ENCODE measurements around the gene NSUN3.

NSUN3 gene

DNA sequence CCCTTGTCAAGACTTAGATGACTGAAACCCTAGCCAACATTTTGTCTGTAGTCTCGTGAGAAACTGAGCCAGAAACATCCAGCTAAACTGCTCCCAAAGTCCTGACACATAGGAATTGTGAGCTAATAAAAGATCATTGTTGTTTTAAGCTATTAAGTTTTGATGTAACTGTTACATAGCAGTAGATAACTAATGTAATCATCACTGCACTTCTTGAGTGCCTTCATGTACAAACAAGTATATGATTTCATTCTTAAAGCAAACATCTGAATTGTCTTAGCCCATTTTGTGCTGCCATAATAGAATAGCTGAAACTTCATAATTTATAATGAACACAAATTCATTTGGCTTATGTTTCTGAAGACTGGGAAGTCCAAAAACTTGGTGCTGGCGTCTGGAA, 87.3 kb downstream of the NSUN3 start:
- no peak for FAIRE-seq

DNA sequence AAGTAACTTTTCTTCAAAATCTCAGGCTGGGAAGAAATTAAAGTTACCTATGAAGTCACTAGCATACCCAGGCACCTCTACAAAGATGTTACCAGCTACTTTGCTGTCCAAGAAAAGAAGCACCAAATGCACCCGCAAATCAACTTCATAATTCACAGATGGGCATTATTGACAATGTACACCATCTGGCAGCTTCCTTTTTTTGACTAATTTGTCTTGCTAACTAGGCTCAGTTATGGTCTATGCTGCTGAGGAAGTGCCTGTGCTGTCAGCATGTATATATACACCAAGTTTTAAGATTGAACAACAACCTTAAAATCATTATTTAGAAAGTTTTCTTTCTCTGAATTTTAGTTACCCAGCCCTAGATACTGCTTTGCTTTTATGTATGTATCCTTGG, 93.8 kb downstream of the NSUN3 start:
- TF ChIP-seq PAX5 (IDR thresholded peaks at IDR 0.05; ENCODE audit: insufficient read depth, low read length, severe bottlenecking) (no peak), POLR2AphosphoS5 (IDR thresholded peaks at IDR 0.05; ENCODE audit: low read depth, low read length) (no peak), SPI1 (IDR thresholded peaks at IDR 0.05; ENCODE audit: low read depth, low read length) (no peak), POLR2A (IDR thresholded peaks at IDR 0.05; ENCODE audit: low read depth, low read length) (no peak), POU2F2 (IDR thresholded peaks at IDR 0.05; ENCODE audit: low read depth, low read length) (no peak), TAF1 (IDR thresholded peaks at IDR 0.05; ENCODE audit: low read depth, low read length) (no peak)
- DNase-seq (ENCODE audit: insufficient read length, low spot score) (no peak), FAIRE-seq (no peak)

More for the DNA sequence above, 87.3 kb downstream of the NSUN3 start:
- DNase-seq (ENCODE audit: insufficient read length, low spot score): no peak
- no peak for TF ChIP-seq PAX5 (IDR thresholded peaks at IDR 0.05; ENCODE audit: insufficient read depth, low read length, severe bottlenecking)
- no peak for TF ChIP-seq POLR2AphosphoS5 (IDR thresholded peaks at IDR 0.05; ENCODE audit: low read depth, low read length)
- no peak for TF ChIP-seq TAF1 (IDR thresholded peaks at IDR 0.05; ENCODE audit: low read depth, low read length)
- TF ChIP-seq POU2F2 (IDR thresholded peaks at IDR 0.05; ENCODE audit: low read depth, low read length): no peak
- no peak for TF ChIP-seq POLR2A (IDR thresholded peaks at IDR 0.05; ENCODE audit: low read depth, low read length)
- no peak for TF ChIP-seq SPI1 (IDR thresholded peaks at IDR 0.05; ENCODE audit: low read depth, low read length)

DNA sequence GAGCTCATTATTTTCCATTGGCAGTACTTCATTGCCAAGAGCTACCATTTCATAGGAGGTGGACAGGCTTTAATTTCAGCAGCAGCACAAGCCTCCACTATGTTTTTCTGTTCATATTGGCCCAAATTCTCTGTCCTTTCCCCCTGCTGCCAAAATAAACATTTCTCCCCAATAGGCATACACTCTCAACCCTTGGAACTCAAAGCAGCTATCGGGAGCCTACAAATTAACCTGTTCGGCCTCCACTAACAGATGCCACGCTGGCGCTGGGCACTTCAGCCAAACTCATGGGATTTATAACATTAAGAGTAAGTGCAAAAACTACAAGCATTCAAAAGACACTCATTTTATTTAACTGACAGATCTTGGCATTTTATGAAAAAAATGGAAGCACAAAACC, 95.7 kb downstream of the NSUN3 start:
- DNase-seq (ENCODE audit: insufficient read length, low spot score): no peak
- FAIRE-seq: no peak
- TF ChIP-seq PAX5 (IDR thresholded peaks at IDR 0.05; ENCODE audit: insufficient read depth, low read length, severe bottlenecking) (no peak), POLR2AphosphoS5 (IDR thresholded peaks at IDR 0.05; ENCODE audit: low read depth, low read length) (no peak)

DNA sequence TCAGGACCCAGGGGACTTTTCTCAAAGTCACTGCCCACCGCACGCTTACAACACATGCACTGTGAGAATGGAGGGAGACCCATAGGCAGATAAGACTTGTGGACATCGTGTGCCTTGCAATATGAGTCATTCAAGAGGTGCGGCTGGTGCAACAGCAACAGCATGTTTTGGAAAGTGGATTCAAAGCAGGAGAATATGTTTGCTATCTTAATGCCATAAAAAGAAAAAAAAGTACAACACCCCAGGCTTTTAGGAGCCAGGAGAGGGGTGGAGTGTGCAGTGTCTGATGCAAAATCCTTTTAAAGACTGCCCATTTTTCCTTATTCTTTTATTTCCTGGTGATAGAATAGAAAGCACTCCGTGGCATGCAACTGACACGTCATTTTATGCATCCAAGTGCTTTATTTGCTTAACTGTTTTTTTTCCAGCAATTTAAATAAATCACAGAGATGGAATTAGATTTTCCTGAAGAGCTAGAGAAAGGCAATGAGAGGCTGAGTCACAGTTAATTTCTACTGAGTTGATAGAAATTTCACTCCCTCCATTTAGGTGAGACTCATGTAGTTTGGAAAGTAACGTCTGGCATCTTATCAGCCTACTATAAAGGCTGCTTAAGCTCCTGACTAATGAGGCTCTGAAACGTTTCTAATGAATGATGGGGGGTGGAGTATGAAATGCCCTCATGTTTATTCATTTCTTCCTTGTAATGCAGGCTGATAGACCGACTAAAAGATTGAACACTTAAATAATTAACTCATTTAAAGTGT, 96.4 kb downstream of the NSUN3 start:
- TF ChIP-seq POU2F2 (IDR thresholded peaks at IDR 0.05; ENCODE audit: low read depth, low read length) (no peak), TAF1 (IDR thresholded peaks at IDR 0.05; ENCODE audit: low read depth, low read length) (no peak)
- no peak for DNase-seq (ENCODE audit: insufficient read length, low spot score)
- no peak for FAIRE-seq

DNA sequence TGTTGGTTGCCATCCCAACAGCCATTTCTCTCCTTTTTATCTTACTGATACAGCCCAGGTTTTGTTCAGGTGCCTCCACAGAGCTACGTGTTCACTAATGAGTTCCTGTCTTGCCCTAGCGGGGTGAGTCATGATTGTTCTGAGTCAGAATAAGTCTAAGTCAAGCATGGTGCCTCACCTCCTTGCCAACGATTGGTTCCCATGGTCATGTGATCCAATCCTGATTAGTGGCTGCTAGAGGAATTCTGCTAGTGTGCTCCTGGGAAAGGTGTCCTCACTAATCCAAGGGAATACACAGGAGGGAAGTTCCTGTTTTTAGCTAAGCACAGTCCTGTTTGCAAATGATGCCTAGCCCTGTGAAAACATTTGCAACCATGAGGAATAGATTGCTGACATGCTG, 99.8 kb downstream of the NSUN3 start:
- TF ChIP-seq SPI1 (IDR thresholded peaks at IDR 0.05; ENCODE audit: low read depth, low read length) (no peak), POLR2AphosphoS5 (IDR thresholded peaks at IDR 0.05; ENCODE audit: low read depth, low read length) (no peak), POLR2A (IDR thresholded peaks at IDR 0.05; ENCODE audit: low read depth, low read length) (no peak), TAF1 (IDR thresholded peaks at IDR 0.05; ENCODE audit: low read depth, low read length) (no peak), PAX5 (IDR thresholded peaks at IDR 0.05; ENCODE audit: insufficient read depth, low read length, severe bottlenecking) (no peak), POU2F2 (IDR thresholded peaks at IDR 0.05; ENCODE audit: low read depth, low read length) (no peak)
- FAIRE-seq: no peak
- no peak for DNase-seq (ENCODE audit: insufficient read length, low spot score)

DNA sequence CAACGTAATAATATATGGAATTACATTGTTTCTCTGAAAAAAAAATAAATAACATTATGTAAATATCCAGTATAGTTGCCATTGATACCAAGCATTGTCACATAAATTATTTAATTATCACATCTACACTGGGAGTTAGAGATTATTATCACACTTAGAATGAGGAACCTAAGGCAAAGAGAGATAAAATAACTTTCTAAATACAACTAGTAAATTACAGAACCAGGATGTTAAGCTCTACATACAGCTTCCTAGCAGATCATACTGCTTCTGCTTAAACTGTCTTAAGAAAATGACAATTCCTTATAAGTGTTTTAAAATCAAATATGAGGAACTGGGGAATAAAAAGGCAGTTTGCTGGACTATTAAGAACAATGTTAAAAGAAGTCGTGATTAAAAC, 104.5 kb downstream of the NSUN3 start:
- FAIRE-seq: no peak
- TF ChIP-seq SPI1 (IDR thresholded peaks at IDR 0.05; ENCODE audit: low read depth, low read length) (no peak), POU2F2 (IDR thresholded peaks at IDR 0.05; ENCODE audit: low read depth, low read length) (no peak), PAX5 (IDR thresholded peaks at IDR 0.05; ENCODE audit: insufficient read depth, low read length, severe bottlenecking) (no peak), POLR2AphosphoS5 (IDR thresholded peaks at IDR 0.05; ENCODE audit: low read depth, low read length) (no peak), TAF1 (IDR thresholded peaks at IDR 0.05; ENCODE audit: low read depth, low read length) (no peak), POLR2A (IDR thresholded peaks at IDR 0.05; ENCODE audit: low read depth, low read length) (no peak)

DNA sequence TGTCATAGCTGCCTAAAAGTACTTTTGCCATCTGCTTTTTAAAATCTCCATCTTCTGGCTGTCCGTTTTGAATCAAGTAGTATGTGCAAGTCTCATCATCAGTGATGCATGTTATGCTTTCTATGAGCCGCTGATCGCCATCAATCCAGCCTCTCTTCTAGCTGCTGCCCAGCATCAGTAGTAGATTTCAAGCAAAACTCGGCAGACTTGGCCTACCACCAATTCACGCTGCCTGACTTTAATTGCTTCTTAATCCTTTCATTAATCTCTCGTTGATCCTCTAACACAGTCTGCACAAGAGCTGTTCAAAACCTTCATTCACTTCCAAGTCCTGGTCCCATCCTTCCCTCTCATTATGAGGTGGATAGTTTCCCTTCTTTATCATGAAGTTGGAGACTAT, 104.9 kb downstream of the NSUN3 start:
- DNase-seq (ENCODE audit: insufficient read length, low spot score): no peak
- no peak for FAIRE-seq
- TF ChIP-seq POLR2AphosphoS5 (IDR thresholded peaks at IDR 0.05; ENCODE audit: low read depth, low read length) (no peak), POU2F2 (IDR thresholded peaks at IDR 0.05; ENCODE audit: low read depth, low read length) (no peak), SPI1 (IDR thresholded peaks at IDR 0.05; ENCODE audit: low read depth, low read length) (no peak), PAX5 (IDR thresholded peaks at IDR 0.05; ENCODE audit: insufficient read depth, low read length, severe bottlenecking) (no peak), TAF1 (IDR thresholded peaks at IDR 0.05; ENCODE audit: low read depth, low read length) (no peak), POLR2A (IDR thresholded peaks at IDR 0.05; ENCODE audit: low read depth, low read length) (no peak)

More for the DNA sequence above, 104.5 kb downstream of the NSUN3 start:
- no peak for DNase-seq (ENCODE audit: insufficient read length, low spot score)

DNA sequence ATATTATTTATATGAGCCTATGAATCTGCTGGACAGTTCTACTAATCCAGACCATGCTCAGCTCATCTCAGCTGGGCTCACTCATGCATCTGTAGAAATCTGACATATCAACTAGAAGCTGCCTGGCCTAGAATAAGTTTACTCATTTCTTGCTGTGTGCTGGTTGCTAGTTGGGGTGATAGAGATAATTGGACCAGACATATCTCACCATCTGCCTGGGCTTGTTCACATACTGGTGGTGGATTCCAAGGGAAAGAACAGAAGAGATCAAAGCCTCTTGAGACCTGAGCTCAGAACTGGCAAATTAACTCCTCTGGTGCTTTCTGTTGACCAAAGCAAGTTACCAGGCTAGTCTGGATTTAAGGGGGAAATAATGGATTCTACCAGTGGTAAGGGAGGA, 109.1 kb downstream of the NSUN3 start:
- DNase-seq (ENCODE audit: insufficient read length, low spot score): no peak
- FAIRE-seq: no peak
- no peak for TF ChIP-seq POLR2AphosphoS5 (IDR thresholded peaks at IDR 0.05; ENCODE audit: low read depth, low read length)
- TF ChIP-seq SPI1 (IDR thresholded peaks at IDR 0.05; ENCODE audit: low read depth, low read length): no peak
- TF ChIP-seq POLR2A (IDR thresholded peaks at IDR 0.05; ENCODE audit: low read depth, low read length): no peak
- no peak for TF ChIP-seq TAF1 (IDR thresholded peaks at IDR 0.05; ENCODE audit: low read depth, low read length)
- no peak for TF ChIP-seq POU2F2 (IDR thresholded peaks at IDR 0.05; ENCODE audit: low read depth, low read length)
- TF ChIP-seq PAX5 (IDR thresholded peaks at IDR 0.05; ENCODE audit: insufficient read depth, low read length, severe bottlenecking): no peak

DNA sequence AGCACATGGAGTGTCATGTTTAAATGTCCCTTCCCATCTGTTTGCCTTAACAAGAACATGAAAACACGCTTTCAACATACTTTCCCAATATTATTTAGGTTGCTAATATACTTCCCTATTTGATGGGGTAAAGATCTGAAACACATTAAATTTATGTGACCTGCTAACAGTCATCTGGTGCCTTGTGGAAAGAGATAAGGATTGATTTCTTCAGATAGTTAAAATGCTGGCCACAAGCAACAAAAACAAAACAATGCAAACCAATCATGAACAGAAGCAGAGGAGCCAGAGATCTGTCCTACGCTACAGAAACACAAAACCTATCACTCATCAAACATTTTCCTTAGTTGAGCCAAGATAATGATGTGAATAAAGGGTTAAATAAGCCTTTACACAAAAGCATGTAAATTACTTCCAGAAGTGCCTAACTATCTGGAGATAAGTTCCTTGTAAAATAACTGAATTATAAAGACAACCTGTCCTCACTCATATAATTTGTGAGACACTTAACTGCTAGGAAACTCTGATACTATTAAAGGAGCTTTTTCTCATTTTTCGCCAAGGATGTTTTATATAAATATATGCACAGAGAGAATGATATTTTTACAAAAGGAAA, 109.9 kb downstream of the NSUN3 start:
- no peak for FAIRE-seq
- TF ChIP-seq PAX5 (IDR thresholded peaks at IDR 0.05; ENCODE audit: insufficient read depth, low read length, severe bottlenecking): no peak
- TF ChIP-seq SPI1 (IDR thresholded peaks at IDR 0.05; ENCODE audit: low read depth, low read length): no peak
- no peak for TF ChIP-seq POLR2AphosphoS5 (IDR thresholded peaks at IDR 0.05; ENCODE audit: low read depth, low read length)
- TF ChIP-seq POU2F2 (IDR thresholded peaks at IDR 0.05; ENCODE audit: low read depth, low read length): no peak
- no peak for TF ChIP-seq POLR2A (IDR thresholded peaks at IDR 0.05; ENCODE audit: low read depth, low read length)
- TF ChIP-seq TAF1 (IDR thresholded peaks at IDR 0.05; ENCODE audit: low read depth, low read length): no peak

More for the DNA sequence above, 109.9 kb downstream of the NSUN3 start:
- no peak for DNase-seq (ENCODE audit: insufficient read length, low spot score)

Measured in GM12891 (cell line).